NT2/D1 (cell line): ENCODE data around the gene FABP1.

ENCODE experiments used
- YY1 ChIP-seq: IDR thresholded peaks from 2 replicates; pipeline ENCODE4 v1.6.1; 2011; ENCODE audit not compliant: insufficient read length, insufficient read depth
- ZNF274 ChIP-seq: IDR thresholded peaks from 2 replicates; pipeline ENCODE4 v1.6.1; 2011; ENCODE audit warnings: mild to moderate bottlenecking, low read depth, low read length

DNA sequence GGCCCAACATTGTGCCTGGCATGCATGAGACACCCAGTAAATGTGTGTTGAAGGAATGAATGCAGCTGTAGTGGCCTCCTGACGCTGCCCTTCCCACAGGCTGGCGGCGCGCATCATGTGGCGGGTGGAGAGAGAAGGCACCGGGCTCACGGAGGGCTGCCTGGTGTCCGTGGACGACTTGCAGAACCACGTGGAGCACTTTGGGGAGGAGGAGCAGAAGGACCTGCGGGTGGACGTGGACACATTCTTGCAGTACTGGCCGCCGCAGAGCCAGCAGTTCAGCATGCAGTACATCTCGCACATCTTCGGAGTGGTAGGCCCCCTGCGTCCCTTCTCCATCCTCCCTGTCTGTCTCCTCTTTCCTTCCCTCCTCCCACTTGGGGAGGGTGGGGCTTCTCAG lies 40.1 kb downstream of the FABP1 start:
- TF ChIP-seq YY1 = no peak
- TF ChIP-seq ZNF274 = no peak
